ENCODE results near the gene BSND. TPM values are rescaled to one million over a fixed set of nuclear protein-coding genes. Genes with fewer than 3 reads are reported as not detected.

BSND gene
- total RNA-seq, 1 experiment from 2014 or later: not detected

DNA sequence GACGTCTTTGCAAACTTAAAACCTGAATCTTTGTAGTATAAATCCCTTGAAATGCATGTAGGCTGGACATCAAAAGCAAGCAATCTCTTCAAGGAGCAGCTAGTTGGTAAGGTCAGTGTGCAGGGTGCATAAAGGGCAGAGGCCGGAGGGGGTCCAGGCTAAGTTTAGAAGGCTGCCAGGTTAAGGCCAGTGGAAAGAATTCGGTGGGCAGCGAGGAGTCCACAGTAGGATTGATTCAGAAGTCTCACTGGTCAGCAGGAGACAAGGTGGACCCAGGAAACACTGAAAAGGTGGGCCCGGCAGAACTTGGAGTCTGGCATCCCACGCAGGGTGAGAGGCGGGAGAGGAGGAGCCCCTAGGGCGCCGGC lies 40.2 kb downstream of the BSND start:
- in situ Hi-C loops (cut with HindIII; ENCODE audit: low pct_unique_long_range_greater_than_20kb, low sequenced_read_pairs): no loop called here
- no peak for DNase-seq (ENCODE audit: low read depth)

- no peak for DNase-seq (ENCODE audit: low read depth)
- in situ Hi-C loops (cut with HindIII; ENCODE audit: low pct_unique_long_range_greater_than_20kb, low sequenced_read_pairs): no loop called here
These were observed 40.8 kb downstream of the BSND start, which contains the start of gene PCSK9 for GRCh38 chr1:55039342-55040082. PCSK9 (plus strand) TSS chr1:55039548; CDS start chr1:55039838, 290 bp downstream.

DNA sequence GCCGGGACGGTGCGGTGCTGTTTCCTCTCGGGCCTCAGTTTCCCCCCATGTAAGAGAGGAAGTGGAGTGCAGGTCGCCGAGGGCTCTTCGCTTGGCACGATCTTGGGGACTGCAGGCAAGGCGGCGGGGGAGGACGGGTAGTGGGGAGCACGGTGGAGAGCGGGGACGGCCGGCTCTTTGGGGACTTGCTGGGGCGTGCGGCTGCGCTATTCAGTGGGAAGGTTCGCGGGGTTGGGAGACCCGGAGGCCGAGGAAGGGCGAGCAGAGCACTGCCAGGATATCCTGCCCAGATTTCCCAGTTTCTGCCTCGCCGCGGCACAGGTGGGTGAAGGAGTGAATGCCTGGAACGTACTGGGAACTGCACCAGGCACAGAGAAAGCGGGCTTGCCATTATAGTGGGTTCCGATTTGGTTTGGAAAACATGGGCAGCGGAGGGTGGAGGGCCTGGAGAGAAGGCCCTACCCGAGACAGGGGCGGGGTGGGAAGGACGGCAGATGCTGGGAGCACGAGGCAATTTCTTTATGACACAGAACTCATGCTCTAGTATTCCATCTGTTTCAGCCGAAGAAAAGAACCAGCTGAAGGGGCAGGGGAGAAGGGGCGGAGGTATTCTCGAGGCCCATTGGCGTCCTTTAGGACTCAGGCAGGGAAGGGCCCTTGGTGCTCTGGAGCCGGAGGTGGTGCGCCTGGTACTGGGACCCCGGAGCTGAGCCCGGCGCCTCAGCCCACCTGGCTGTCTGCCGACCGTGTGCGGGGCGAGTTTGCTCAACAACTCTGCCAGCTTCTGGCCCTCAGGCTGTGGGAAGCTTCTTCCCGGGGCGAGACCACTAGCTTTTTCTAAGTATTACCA lies 41.6 kb downstream of the BSND start:
- DNase-seq (ENCODE audit: low read depth): no peak
- in situ Hi-C loops (cut with HindIII; ENCODE audit: low pct_unique_long_range_greater_than_20kb, low sequenced_read_pairs): no loop called here

GRCh38 chr1:55040933-55041494 lies 42.3 kb downstream of the BSND start:
- in situ Hi-C loops (cut with HindIII; ENCODE audit: low pct_unique_long_range_greater_than_20kb, low sequenced_read_pairs): no loop called here
- no peak for DNase-seq (ENCODE audit: low read depth)

DNA sequence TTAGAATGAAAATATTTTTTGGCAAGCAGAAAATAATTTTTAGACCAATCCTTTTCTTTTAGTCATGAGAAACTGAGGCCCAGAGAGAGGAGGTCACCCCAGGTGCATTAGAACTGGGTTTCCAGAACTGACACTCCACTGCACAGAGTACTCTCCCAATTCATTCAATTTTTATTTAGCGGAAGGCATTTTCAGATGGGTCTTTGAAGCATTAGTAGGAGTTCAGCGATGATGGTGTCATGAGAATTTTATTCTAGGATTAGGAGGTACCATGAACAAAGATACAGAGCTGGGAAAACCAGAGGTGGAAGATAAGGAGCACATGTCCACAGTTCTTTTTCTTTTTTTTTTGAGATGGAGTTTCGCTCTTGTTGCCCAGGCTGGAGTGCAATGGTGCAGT lies 42.9 kb downstream of the BSND start:
- in situ Hi-C loops (cut with HindIII; ENCODE audit: low pct_unique_long_range_greater_than_20kb, low sequenced_read_pairs): no loop called here
- DNase-seq (ENCODE audit: low read depth): no peak

GRCh38 chr1:55043011-55043410 lies 44.3 kb downstream of the BSND start:
- no peak for DNase-seq (ENCODE audit: low read depth)
- in situ Hi-C loops (cut with HindIII; ENCODE audit: low pct_unique_long_range_greater_than_20kb, low sequenced_read_pairs): no loop called here

DNA sequence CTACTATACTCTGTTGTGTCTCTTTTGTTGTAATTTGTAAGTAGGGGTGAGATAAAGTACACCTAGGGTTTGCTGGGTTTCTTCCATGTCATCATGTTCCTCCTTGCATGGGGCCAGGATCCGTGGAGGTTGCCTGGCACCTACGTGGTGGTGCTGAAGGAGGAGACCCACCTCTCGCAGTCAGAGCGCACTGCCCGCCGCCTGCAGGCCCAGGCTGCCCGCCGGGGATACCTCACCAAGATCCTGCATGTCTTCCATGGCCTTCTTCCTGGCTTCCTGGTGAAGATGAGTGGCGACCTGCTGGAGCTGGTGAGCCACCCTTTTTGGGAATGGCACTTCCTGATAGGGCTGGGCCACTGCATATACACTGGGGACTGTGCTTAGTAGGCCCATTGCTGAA lies 45.0 kb downstream of the BSND start:
- no peak for DNase-seq (ENCODE audit: low read depth)

DNA sequence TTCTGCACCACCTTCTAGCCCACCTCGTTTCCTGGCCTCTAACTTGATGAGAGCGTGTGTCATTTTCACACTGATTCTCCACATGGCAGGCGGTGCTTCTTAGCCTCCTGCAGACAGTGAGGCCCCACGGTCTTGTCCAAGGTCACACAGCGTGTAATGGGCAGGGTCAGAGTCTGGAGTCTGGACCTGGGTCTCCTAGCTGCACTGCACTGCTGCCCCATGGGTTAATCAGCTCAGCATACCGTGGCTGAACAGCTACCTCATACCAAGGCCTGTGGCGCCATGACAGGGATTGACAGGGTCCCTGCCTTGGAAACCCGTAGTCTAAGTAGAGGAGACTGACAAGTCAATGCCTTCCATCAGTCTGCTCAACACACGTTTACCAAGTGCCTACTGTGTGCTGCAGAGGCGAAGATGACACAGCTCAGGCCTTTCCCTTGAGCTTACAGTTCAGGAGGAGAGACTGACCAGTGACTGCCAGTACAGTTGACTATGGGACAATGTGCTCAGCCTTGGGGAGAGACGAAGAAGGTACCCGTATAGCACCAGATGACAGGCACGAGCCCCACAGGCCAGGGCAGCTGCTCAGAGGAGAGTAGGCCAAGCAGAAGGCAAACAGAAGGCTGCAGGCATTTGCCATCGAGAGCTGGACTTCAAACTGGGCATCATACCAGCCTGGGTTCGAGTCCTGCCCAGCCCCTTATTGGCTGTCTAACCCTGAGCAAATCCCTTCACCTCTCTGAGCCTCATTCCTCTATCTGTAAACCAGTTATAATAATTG lies 46.1 kb downstream of the BSND start:
- in situ Hi-C loops (cut with HindIII; ENCODE audit: low pct_unique_long_range_greater_than_20kb, low sequenced_read_pairs): no loop called here
- DNase-seq (ENCODE audit: low read depth): no peak

More for the DNA sequence above, 45.0 kb downstream of the BSND start:
- in situ Hi-C loops (cut with HindIII; ENCODE audit: low pct_unique_long_range_greater_than_20kb, low sequenced_read_pairs): no loop called here

- in situ Hi-C loops (cut with HindIII; ENCODE audit: low pct_unique_long_range_greater_than_20kb, low sequenced_read_pairs): no loop called here
- no peak for DNase-seq (ENCODE audit: low read depth)
These were observed 46.7 kb downstream of the BSND start for GRCh38 chr1:55045430-55045829.

DNA sequence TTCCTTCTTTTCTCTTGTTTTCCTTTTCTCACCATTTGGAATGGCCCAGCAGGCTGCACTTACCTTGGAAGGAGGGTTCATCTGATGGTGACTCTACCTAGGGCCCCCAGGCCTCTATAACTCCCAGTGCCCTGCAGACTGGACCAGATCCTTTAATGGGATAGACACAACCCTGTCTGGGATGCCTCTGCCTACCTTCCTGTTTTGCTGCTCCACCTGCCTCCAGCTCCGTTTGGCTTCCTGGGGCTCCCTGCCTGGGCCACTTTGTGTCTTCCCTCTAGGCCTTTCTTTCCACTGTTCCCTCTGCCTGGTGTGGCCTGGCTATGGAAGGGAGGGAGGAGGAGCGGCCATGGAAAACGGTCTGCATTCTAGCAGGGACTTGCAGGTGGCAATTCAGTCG lies 48.1 kb downstream of the BSND start:
- in situ Hi-C loops (cut with HindIII; ENCODE audit: low pct_unique_long_range_greater_than_20kb, low sequenced_read_pairs): no loop called here

GRCh38 chr1:55047611-55048010 lies 48.9 kb downstream of the BSND start:
- in situ Hi-C loops (cut with HindIII; ENCODE audit: low pct_unique_long_range_greater_than_20kb, low sequenced_read_pairs): no loop called here
- no peak for DNase-seq (ENCODE audit: low read depth)

More for the DNA sequence above, 48.1 kb downstream of the BSND start:
- DNase-seq (ENCODE audit: low read depth): no peak

- in situ Hi-C loops (cut with HindIII; ENCODE audit: low pct_unique_long_range_greater_than_20kb, low sequenced_read_pairs): no loop called here
- DNase-seq (ENCODE audit: low read depth): no peak
These were observed 49.9 kb downstream of the BSND start for GRCh38 chr1:55048453-55049270.

- no peak for DNase-seq (ENCODE audit: low read depth)
- in situ Hi-C loops (cut with HindIII; ENCODE audit: low pct_unique_long_range_greater_than_20kb, low sequenced_read_pairs): no loop called here
These were observed 50.7 kb downstream of the BSND start for GRCh38 chr1:55049271-55049913.

- in situ Hi-C loops (cut with HindIII; ENCODE audit: low pct_unique_long_range_greater_than_20kb, low sequenced_read_pairs): no loop called here
- DNase-seq (ENCODE audit: low read depth): no peak
These were observed 51.2 kb downstream of the BSND start for GRCh38 chr1:55049914-55050278.

DNA sequence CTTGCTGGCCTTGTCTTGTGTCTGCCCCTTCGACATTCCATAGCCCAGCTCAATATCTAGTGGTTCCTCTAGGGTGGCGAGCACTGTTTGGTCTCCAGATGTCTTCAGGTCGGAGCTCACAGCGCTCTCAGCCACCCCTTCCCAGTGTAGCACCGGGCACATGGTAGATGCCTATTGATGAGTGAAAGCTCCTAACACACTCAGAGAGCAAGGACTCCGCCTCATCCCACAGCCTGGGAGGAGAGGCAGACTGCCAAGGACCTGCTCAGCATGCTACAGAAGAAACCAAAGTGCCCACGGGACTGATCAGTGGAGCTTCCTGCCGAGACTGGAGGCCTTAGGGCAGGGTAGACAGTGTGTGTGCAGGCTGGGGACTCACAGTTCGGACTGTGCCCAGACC lies 51.5 kb downstream of the BSND start:
- in situ Hi-C loops (cut with HindIII; ENCODE audit: low pct_unique_long_range_greater_than_20kb, low sequenced_read_pairs): no loop called here
- DNase-seq (ENCODE audit: low read depth): no peak

GRCh38 chr1:55051169-55051568 lies 52.4 kb downstream of the BSND start:
- DNase-seq (ENCODE audit: low read depth): no peak
- in situ Hi-C loops (cut with HindIII; ENCODE audit: low pct_unique_long_range_greater_than_20kb, low sequenced_read_pairs): no loop called here

GRCh38 chr1:55051621-55052020 lies 52.9 kb downstream of the BSND start:
- no peak for DNase-seq (ENCODE audit: low read depth)
- in situ Hi-C loops (cut with HindIII; ENCODE audit: low pct_unique_long_range_greater_than_20kb, low sequenced_read_pairs): no loop called here

Measured in Caki2 (cell line).